DOHH2 (cell line): ENCODE results near the gene AGK.

ENCODE experiments used
- H3F3A ChIP-seq: fragments of 200-600 bp; sonication (generic), shearing (Covaris generic); 2 replicates; pipeline ENCODE4 v1.6.0; 2016; ENCODE audit warnings: antibody characterized with exemption, mild to moderate bottlenecking; ENCODE audit not compliant: control insufficient read depth, insufficient read depth
- H3K27ac ChIP-seq: fragments of 200-600 bp; sonication (generic); 2 replicates; pipeline ENCODE4 v1.5.1; 2014; ENCODE audit warnings: low read depth, mild to moderate bottlenecking, low read length, moderate library complexity
- H3K27me3 ChIP-seq: fragments of 200-600 bp; sonication (generic); 2 replicates; pipeline ENCODE4 v1.6.1; 2014; ENCODE audit warnings: mild to moderate bottlenecking, low read length, mixed read lengths; ENCODE audit not compliant: control insufficient read depth
- H3K36me3 ChIP-seq: fragments of 200-600 bp; sonication (generic); 2 replicates; pipeline ENCODE4 v1.6.1; 2014; ENCODE audit warnings: mild to moderate bottlenecking, low read length, moderate library complexity, mixed read lengths; ENCODE audit not compliant: control insufficient read depth
- H3K4me1 ChIP-seq: fragments of 200-600 bp; sonication (generic); 2 replicates; pipeline ENCODE4 v1.6.1; 2014; ENCODE audit warnings: mild to moderate bottlenecking, low read length, mixed read lengths; ENCODE audit not compliant: control insufficient read depth
- H3K4me2 ChIP-seq: fragments of 200-600 bp; sonication (generic); 2 replicates; pipeline ENCODE4 v1.6.0; 2014; ENCODE audit warnings: mild to moderate bottlenecking, low read length, moderate library complexity
- H3K4me3 ChIP-seq: fragments of 200-600 bp; sonication (generic); 2 replicates; pipeline ENCODE4 v1.5.1; 2014; ENCODE audit warnings: mild to moderate bottlenecking, low read length, mixed read lengths
- H3K79me2 ChIP-seq: fragments of 200-600 bp; sonication (generic); 2 replicates; pipeline ENCODE4 v1.6.1; 2014; ENCODE audit warnings: mild to moderate bottlenecking, low read length, mixed read lengths; ENCODE audit not compliant: control insufficient read depth
- H3K9me2 ChIP-seq: fragments of 200-600 bp; sonication (generic); replicated peaks from 2 replicates; pipeline ENCODE4 v1.6.1; 2014; ENCODE audit warnings: mild to moderate bottlenecking, low read length, mixed read lengths; ENCODE audit not compliant: control insufficient read depth
- H3K9me3 ChIP-seq: fragments of 200-600 bp; sonication (generic); 2 replicates; pipeline ENCODE4 v1.6.1; 2014; ENCODE audit warnings: antibody characterized with exemption, low read length, mixed read lengths; ENCODE audit not compliant: control insufficient read depth, insufficient read depth
- H4K20me1 ChIP-seq: fragments of 200-600 bp; sonication (generic); 2 replicates; pipeline ENCODE4 v1.6.0; 2014; ENCODE audit warnings: low read depth, mild to moderate bottlenecking, antibody characterized with exemption, low read length, moderate library complexity; ENCODE audit not compliant: control insufficient read depth, insufficient read depth
- EZH2phosphoT487 ChIP-seq: fragments of 200-600 bp; sonication (generic); IDR thresholded peaks from 2 replicates; pipeline ENCODE4 v1.6.1; 2017; ENCODE audit warnings: borderline replicate concordance, mild to moderate bottlenecking, antibody characterized with exemption, low read length, moderate library complexity, mixed read lengths
- TF ChIP-seq, protein P1 (sequence below): fragments of 200-600 bp; sonication (generic); IDR thresholded peaks from one replicate; pipeline ENCODE4 v1.5.1; 2014; ENCODE audit warnings: antibody characterized with exemption, mild to moderate bottlenecking, low read depth, low read length; ENCODE audit not compliant: poor library complexity, severe bottlenecking

AGK gene

GRCh38 chr7:141600168-141601006 lies 49.2 kb downstream of the AGK start:
- H3K4me2 ChIP-seq, result no peak overlapping the region
- H3K79me2 ChIP-seq, result no peaks in the 10 kb centered on the region
- H3K27ac ChIP-seq, result no peak overlapping the region
- H3K9me3 ChIP-seq, result no peaks in the 10 kb centered on the region
- no peaks in the 10 kb centered on the region for H3K4me1 ChIP-seq
- H3K4me3 ChIP-seq, result no peak overlapping the region
- no peaks in the 10 kb centered on the region for H3F3A ChIP-seq
- H4K20me1 ChIP-seq, result no peaks in the 10 kb centered on the region
- peaks cover 28% of the 10 kb centered on the region for H3K36me3 ChIP-seq
- no peaks in the 10 kb centered on the region for H3K27me3 ChIP-seq
- no peak for TF ChIP-seq EZH2phosphoT487
- TF ChIP-seq, protein P1, sequence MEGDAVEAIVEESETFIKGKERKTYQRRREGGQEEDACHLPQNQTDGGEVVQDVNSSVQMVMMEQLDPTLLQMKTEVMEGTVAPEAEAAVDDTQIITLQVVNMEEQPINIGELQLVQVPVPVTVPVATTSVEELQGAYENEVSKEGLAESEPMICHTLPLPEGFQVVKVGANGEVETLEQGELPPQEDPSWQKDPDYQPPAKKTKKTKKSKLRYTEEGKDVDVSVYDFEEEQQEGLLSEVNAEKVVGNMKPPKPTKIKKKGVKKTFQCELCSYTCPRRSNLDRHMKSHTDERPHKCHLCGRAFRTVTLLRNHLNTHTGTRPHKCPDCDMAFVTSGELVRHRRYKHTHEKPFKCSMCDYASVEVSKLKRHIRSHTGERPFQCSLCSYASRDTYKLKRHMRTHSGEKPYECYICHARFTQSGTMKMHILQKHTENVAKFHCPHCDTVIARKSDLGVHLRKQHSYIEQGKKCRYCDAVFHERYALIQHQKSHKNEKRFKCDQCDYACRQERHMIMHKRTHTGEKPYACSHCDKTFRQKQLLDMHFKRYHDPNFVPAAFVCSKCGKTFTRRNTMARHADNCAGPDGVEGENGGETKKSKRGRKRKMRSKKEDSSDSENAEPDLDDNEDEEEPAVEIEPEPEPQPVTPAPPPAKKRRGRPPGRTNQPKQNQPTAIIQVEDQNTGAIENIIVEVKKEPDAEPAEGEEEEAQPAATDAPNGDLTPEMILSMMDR, result no peak
- H3K9me2 ChIP-seq, result no peaks in the 10 kb centered on the region

DNA sequence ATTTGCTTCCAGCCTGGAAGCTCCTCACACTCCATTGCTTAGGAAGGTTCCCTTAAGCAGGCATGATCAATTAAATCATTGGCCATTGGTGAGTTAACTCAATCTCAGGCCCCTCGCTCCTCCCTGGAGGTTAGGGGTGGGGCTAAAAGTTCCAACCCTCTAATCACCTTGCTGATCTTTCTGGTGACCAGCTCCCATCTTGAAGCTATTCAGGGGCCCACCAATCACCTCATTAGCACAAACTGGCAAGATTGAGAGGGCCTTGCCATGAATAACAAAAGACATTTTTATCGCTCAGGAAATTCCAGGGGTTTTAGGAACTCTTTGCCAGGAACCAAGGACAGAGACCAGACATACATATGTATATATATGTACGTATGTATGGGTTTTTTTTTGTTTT lies 58.4 kb downstream of the AGK start:
- Histone ChIP-seq H4K20me1 (no peaks in the 10 kb centered on the region), H3F3A (no peaks in the 10 kb centered on the region), H3K27ac (no peak overlapping the region), H3K79me2 (no peaks in the 10 kb centered on the region), H3K36me3 (peaks cover 35% of the 10 kb centered on the region), H3K9me2 (no peaks in the 10 kb centered on the region), H3K4me3 (no peak overlapping the region), H3K27me3 (no peaks in the 10 kb centered on the region), H3K4me2 (no peak overlapping the region), H3K4me1 (no peaks in the 10 kb centered on the region), H3K9me3 (no peaks in the 10 kb centered on the region)
- TF ChIP-seq, protein P1, result no peak
- no peak for TF ChIP-seq EZH2phosphoT487

- Histone ChIP-seq H3K27me3 (no peaks in the 10 kb centered on the region), H3K27ac (no peak overlapping the region), H3K36me3 (peaks cover 41% of the 10 kb centered on the region), H4K20me1 (no peaks in the 10 kb centered on the region), H3K9me2 (no peaks in the 10 kb centered on the region), H3K4me1 (no peaks in the 10 kb centered on the region), H3K79me2 (no peaks in the 10 kb centered on the region), H3F3A (no peaks in the 10 kb centered on the region), H3K4me2 (no peak overlapping the region), H3K4me3 (no peak overlapping the region), H3K9me3 (no peaks in the 10 kb centered on the region)
- TF ChIP-seq EZH2phosphoT487, result no peak
- TF ChIP-seq, protein P1, result no peak
Measured at GRCh38 chr7:141610671-141611070, 59.5 kb downstream of the AGK start.
